ENCODE results near the gene GLRA3.
"Not testable (repeated sequence)": the region's sequence is repeated elsewhere in the genome, so short reads cannot be mapped to it uniquely, and the experiment has no call there.

Gene GLRA3

DNA sequence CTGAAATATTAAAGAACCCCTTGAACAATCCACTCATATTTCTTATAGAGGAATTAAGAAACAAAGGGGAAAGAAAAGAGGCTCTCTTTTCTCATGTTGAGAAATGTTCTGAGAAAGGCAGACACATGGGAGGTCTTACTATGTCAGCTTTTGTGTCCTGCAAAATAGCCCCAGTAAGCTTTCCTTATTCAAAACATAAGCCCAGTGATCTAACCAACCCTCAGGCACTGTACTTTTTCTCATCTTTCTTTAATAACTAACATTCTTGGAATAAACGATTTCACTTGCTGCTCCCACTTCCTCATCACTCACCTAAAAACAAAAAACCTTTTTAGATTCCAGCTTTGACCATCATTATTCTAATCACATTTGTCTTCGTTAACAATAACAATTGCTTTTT is 115.9 kb downstream of the GLRA3 start:
- DNase-seq = no peak

DNA sequence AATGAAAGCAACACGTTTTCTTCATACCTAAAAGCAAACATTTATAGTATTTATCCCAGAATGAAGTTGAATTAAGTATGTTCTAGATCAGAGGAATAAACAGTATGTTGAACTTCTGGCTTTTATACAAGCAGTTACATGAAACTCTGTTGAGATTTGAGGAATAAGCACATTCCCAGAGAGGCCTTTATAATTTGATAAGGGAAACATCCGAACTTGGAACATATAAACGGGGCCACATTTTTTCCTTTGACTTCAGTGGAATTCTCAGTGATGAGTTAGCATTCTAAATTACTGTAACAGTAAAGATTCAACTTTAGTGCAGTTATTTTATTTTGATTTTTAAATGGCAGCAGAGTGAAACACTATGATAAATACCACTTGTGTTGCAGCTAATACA is 119.5 kb downstream of the GLRA3 start:
- DNase-seq = no peak

DNA sequence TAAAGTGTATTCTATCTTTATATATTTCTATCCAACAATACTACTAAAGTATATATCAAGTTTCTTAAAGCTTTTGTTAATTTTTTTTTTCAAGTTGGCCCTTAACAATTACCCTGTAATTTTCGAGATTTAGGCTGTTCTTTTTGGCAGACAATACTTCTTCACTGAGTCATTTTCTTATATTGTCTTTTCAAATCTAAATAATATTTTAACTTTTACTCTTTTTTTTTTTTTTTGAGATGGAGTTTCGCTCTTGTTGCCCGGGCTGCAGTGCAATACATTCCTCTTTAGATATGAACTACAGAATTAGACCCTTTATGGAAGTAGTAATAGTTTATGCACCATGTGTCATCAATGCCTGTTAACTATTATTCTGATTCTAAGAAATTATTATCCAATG is 120.7 kb downstream of the GLRA3 start:
- DNase-seq = no peak

DNA sequence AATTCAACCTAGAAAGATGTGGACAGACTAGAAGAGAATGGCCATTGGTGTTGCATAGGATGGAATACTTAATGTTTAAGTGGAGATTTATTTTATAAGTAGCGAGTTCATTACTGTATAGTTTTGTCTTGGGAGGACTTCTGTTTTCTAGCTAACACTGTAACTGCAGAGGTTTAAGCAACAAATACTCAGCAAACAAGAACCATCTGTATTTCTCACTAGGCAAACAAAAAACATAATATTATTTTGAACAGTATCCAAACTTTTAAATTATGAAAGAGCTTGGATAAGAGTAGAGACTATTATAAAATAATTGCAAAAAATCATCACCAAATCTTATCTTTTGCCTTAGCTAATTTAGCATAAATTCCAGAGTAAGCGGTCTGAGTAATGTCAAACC is 121.1 kb downstream of the GLRA3 start:
- no peak for DNase-seq

DNA sequence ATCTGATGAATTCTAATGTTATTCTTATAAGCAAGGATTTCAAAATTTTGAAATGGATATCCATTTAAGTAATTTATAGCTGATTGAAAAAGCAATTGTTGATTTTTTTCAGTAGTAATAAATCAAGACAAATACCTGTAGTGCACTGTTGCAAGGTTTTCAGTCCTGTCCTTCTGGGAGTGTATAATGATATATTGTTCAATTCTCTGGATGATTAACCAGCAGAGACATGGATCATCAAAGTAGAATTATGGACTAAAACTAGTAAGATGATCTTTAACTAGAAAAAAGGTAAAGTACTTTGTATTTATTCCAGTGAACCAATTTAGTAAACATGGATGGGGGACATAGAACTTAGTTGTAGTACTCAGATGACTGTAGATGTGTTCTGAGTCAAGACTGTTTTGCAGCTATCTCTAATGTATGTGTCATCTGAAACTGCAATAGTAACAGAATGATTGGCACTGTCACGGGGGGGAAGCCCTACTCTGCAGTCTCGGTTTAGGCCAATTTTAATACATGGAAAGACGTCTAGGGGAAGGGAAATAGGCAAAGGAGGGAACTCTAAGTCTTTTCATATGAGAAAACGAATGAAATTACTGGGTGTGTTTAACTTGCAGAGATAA is 121.9 kb downstream of the GLRA3 start:
- DNase-seq = no peak

DNA sequence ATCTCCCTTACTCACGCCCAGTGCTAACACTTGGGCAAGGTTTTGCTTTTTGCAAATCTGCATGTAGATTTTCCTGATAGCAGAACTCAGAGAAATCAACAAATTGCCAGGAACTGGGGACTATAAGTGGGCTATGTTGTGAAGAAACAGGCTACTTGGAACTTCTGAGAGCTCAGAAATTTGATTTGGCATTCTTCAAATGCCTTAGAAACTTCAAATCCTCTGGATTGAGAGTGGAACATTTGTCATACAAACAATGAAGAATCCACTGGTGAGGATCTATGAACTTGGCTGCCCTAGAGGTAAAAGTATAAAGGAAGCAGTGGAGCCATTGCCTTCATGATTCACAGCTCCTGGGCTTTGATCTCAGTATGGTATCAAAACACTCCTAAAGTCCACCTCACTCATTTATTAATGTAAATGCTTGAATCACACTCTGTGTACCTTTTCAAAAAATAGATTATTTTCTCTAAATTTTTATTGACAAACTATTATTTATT is 126.0 kb downstream of the GLRA3 start:
- no peak for DNase-seq

DNA sequence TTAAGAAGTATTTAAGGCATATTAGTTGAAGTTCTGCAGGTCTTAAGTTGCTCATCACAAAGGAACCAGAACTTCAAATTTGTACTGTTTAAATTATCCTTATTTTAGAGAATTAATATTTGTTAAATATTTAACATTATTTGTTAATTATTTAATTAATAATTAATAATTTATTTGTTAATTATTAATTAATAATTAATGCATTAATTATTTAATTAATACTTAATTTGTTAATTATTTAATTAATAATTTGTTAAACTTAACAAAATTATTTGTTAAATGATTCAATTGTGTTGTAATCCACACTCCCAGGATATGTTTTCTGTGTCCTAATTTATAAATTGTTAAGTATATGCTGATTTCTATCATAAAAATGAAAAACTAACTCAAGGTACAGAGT is 129.4 kb downstream of the GLRA3 start:
- no peak for DNase-seq

DNA sequence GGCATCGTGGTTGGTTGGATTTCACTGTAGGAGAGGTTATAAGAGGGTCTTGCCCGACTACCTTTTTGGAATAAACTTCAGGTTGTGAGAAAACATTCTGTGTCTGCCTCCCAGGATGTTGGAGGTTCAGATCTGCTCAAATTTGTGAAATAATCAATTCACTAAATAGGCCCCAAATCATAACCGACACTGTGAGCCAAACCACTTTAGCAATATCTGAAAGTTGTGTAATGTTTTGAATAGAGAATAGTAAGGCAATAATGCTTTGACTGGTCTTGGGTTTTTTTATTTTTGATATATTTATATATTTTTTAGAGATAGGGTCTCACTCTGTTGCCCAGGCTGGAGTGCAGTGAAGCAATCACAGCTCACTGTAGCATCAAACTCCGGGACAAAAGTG is 131.2 kb downstream of the GLRA3 start:
- no peak for DNase-seq

DNA sequence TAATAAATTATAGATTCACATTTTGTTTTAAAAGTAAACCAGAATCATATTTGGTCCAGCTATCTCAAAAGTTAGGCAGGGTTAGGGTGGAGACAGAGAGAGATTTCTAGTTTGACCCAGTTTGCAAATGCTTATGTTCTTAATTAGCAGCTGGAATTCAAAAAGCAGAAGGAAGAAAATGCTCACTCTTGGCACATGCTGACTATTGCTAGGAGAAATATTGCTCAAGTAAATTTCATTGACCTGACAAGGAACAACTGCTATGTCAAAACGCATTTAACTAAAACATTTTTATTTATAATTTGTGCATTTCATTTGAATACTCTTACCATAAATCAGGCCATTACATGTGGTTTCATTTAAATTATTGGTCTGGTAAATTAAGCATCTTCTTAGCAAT is 131.8 kb downstream of the GLRA3 start:
- no peak for DNase-seq

DNA sequence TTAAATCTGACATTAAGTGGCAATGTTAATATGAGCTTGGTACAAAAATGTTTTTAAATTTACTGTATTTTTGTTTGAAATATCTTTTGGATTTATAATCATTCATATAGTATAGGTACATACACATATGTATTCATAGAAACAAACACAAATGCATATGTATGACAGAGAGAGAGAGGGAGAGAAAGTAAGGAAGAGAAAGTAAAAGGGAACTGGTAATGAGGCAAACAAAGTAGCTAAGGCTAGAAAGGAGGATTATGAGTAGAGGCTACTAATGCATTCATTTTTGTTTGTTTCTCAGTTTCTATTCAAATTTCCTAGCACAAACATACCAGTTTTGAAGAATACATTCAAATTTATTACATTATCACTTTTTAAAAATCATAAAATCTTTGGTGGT is 132.4 kb downstream of the GLRA3 start:
- DNase-seq = no peak

DNA sequence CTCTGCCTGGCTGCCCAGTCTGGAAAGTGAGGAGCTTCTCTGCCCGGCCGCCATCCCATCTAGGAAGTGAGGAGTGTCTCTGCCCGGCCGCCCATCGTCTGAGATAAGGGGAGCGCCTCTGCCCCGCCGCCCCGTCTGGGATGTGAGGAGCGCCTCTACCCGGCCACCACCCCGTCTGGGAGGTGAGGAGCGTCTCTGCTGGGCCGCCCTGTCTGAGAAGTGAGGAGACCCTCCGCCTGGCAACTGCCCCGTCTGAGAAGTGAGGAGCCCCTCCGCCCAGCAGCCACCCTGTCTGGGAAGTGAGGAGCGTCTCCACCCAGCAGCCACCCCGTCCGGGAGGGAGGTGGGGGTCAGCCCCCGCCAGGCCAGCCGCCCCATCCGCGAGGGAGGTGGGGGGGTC is 137.2 kb downstream of the GLRA3 start:
- not testable (repeated sequence) for DNase-seq

DNA sequence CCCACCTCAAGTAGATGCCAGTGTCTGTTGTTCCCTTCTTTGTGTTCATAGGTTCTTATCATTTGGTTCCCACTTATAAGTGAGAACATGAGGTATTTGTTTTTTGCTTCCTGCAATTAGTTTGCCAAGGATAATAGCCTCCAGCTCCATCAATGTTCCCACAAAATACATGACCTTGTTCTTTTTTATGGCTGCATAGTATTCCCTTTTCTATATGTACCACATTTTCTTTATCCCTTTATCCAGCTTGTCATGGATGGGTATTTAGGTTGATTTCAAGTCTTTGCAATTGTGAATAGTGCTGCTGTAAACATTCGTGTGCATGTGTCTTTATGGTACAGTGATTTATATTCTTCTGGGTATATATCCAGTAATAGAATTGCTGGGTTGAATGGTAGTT is 138.4 kb downstream of the GLRA3 start:
- no peak for DNase-seq

DNA sequence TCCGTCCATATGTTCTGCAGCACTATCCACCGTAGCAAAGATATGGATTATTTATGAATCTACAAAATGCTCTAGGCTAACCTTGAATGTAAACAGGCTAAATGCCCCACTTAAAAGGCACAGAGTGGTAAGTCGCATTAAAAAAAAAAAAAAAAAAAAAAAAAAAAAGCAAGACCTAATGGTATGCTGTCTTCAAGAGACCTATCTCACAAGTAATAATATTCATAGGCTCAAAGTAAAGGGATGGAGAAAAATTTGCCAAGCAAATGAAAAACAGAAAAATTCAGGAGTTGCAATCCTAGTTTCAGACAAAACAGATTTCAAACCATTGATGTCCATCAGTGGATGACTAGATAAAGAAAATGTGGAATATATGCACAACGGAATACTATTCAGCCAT is 139.4 kb downstream of the GLRA3 start:
- no peak for DNase-seq

DNA sequence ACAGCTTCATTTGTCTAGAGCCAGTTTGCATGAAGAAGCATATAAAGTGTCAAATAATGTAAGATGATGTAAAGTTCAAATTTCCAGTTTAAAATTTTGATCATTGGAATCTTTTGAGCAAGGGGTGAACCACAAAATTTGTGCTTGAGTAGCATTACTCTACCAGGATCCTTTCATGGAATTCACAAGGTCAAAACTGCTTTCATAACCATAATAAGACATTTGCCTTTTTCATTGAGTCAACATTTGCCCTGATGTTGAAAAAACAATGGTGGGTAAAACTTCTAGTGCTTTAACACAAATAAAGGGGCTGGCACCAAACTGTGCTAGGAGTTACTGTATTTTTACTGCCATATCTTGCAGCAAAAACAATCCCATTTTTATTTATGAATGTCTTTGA is 142.2 kb downstream of the GLRA3 start:
- no peak for DNase-seq

DNA sequence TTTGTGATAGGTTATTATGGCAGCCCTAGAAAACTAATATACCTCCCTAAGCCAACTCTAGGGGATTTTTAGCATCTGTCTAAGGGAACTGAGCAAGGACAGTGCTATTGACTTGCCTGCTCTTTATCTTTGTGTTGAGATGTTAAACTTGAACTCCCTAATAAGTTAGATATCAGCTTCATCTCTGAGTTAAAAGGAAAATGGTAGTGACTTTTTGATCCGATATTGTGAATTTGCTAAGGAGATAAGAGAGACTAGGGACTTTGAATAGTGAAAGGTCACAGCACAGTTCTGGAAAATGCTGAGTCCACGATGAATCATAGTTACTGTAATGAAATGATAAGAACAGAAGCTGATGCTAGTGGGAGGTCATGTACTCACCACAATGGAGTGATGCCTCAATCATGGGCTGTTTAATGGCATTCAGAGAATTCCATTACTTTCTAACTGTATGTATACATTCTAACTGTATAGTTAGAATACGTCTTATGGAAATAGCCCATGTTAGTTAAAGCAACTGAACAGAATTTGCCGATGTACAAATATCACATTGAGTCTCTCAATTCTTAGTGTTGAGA is 147.2 kb downstream of the GLRA3 start:
- DNase-seq = no peak

DNA sequence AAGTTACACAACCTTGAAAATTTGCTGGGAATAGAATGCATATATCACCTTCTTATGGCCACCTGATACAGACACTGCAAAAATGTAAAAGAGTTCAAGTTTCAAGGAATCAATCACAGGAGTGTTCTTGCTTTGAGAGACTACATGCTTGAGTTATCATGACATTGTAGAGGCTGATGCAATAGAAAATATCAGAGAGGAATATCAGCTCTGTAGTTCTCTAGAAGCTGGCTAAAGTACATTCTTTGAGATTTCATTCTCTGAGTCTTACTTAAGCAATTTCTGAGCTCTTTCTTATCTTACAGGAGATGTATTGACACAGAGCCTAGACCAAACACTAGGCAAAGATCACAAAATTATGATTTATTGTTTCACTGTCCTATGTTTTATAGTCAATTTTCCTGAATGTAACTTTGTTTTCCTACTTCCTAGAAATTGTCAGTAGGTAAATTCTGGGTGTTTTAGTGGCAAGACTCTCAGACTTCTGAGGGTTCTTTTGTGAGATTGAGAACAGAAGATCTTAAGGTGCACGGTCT is 154.7 kb downstream of the GLRA3 start:
- no peak for DNase-seq

DNA sequence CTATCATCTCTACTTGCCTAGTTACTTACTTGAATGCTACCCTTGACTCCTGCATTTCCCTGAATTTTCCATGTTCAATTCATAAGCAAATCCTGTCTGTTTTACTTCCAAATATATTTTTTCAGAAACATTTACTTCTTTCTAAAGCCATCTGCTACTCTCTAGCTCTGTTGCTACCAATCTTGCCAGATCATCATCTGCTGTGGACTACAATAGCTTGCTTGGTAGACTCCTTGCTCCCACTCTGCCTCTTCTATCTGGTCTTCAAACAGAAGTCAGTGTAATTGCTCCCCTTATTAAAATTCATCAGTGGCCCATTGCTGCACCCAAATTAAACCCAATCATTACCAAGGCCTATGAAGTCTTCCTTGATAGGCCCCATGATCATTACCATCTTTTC is 155.2 kb downstream of the GLRA3 start:
- DNase-seq = no peak

DNA sequence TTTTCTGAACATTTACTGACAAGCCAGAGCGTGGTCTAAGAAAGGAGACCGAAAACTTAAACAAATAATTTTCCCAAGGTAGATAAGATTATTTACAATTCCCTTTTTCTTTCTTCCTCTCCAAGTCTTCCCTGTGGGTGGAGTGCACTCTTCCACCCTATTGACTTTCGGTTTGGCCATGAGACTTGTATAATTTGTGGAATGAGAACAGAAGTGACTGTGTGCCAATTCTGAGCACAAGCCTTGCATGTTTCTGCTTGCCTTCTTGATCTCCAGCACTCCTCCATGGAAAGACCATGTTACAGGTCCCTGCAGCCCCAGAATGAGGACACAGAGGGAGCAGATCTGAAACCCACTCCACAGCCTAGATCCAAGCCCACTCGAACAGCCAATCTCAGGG is 156.8 kb downstream of the GLRA3 start:
- no peak for DNase-seq

DNA sequence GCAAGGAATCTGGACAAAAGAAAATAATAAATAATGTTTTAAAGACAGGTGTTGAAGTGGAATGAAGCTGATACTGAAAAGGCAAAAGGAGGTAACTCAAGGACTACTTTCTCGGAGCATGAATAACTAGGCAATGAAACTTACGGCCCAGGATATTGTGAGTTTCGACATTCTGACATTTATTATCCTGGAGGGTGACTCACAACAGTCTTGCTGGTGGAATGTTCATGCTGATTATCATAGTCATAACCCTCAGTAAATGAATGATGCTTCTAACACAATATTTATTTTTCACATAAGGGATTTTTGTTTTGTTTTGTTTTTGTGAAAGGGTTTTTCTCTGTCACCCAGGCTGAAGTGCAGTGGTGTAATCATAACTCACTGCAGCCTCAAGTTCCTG is 159.8 kb downstream of the GLRA3 start:
- no peak for DNase-seq

DNA sequence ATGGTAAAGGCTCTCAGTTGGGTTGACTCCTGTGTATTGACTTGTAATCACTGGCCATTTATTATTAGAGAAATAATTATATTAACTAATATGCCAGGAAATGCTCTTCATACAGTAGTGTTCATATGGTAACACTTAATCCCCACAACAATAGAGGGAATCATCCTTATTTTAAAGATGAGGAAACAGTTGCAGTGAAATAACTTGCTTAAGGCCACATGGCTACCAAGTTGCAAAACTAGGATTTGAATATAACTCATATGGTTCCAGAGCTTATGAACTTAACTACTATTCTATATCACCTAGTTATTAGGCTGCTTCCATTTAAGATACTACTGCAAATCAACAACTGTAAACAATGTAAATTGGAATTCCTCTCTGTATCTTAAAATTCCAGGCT is 163.2 kb downstream of the GLRA3 start:
- no peak for DNase-seq

DNA sequence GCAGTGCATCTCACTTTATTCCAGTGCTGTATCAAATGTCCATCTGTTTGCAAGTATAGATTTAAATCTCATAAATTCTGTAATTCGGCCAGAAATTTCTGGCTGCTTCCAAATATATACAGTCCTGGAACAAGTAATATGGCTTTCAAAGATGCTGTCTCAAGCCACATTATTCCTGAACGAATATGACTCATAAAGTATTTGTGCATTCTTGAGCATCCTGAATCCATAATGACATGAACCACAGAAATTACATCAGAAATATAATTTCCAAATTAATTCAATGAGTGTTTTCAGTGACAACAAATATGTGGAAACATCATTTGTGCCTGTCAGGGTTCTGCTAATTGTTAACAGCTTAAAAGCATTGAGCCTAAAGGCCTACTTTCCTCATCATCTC is 165.8 kb downstream of the GLRA3 start:
- no peak for DNase-seq

DNA sequence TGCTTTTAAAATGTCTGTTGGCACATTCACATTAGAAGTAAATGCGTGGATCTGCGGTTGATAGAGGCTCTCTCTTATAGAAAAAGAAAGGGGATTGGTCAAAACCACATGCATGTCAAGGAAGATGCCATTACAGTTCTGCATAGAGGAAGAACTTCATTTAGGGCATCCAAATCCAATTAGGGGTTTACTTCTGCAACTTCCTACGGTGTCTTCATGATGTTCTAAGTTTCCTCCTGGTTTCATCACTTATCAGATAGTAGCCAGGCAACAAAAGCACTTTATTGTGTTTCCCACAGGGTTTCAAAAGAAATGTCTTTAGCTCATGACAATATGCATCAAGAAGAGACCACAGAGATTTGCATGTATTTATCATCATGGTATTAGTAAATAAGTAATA is 170.8 kb downstream of the GLRA3 start:
- no peak for DNase-seq

DNA sequence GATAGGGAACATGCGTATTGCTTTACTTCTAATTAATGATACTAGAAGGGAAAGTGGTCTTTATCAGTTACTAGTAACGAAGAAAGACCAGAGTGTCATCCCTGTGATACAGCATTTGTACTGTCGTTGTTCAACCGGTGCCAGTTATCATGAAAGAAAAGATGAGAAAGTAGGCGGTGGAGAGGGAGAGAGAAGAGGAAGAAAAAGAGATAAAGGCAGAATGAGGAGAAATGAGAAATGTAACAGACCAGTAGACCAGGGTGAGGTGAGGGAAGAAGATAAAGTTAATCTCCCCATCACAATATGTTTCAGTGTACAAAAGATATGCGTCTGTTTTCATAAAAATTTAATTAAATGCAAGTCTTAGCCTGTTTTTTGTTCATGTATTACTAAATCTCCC is 171.6 kb downstream of the GLRA3 start:
- no peak for DNase-seq

DNA sequence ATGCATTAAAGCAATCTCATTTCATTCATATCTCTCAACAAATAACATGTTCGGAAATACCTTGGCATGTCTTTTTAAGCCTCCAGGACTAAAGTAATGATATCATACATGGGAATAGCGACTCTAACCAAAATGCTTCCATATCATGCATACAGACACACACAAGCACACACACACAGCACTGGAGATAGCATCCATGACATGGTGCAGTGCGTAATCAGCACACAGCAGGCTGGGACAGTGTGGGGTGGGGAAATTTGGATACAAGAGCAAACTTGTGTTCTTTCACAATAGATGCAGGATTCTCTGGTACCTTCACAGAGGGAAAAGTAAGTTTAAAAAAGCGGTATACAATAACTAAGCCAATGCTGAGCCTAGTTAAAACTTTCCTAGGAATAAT is 174.4 kb downstream of the GLRA3 start:
- DNase-seq = no peak

DNA sequence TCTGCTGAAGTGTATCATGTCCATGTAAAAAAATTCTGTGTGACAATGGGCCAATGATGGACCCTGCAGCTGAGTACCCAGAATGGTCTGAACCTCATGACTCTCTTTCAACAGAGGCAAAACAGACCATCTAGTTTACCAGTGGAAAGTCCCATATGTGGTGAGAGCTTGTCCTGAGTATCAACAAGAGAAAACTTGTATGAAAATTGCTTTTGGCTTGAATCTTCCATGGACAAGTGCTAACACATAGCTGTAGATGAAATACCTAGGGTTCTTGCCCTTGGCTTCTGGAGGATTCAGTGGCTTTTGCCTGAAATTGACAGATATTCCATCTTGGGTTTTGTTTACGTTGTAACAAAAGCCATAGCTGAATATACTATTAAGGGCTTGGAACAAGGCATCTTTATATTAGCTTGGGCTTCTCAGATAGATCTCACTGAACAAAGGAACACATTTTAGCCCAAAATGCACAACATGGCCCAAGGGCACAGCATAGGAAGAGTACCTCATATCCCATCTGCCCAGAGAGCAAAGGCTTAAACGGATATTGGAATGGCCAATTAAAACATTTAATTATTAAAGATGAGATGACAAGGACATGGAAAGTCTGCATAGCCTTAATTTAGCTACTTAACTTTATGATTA is 178.2 kb downstream of the GLRA3 start:
- DNase-seq = no peak
